Skeletal muscle tissue (tissue), 4 donors: Measurements from ENCODE around the gene LMNTD2. TPM values are rescaled to one million over a fixed set of nuclear protein-coding genes. Genes with fewer than 3 reads are reported as not detected.
"Not testable (repeated sequence)": the region's sequence is repeated elsewhere in the genome, so short reads cannot be mapped to it uniquely, and the experiment has no call there.

ENCODE experiments used
- H3K27ac ChIP-seq: one replicate; pipeline ENCODE4 v1.7.0; 2013; ENCODE audit warnings: mild to moderate bottlenecking, low read depth, low read length, inconsistent platforms
- H3K27me3 ChIP-seq, 3 donors: one replicate each; pipeline ENCODE4 v1.7.0; 2013; ENCODE audit warnings: low read length in 3 of 3; ENCODE audit not compliant: control insufficient read depth in 3 of 3, insufficient read depth in 3 of 3
- H3K36me3 ChIP-seq, 3 donors: one replicate each; pipeline ENCODE4 v1.7.0; 2013; ENCODE audit warnings: low read length in 3 of 3; ENCODE audit not compliant: control insufficient read depth in 3 of 3, insufficient read depth in 3 of 3
- H3K4me1 ChIP-seq, 3 donors: one replicate each; pipeline ENCODE4 v1.7.0; 2013; ENCODE audit warnings: low read length in 3 of 3, mild to moderate bottlenecking in 3 of 3; ENCODE audit not compliant: control insufficient read depth in 3 of 3, insufficient read depth in 3 of 3
- H3K4me3 ChIP-seq, 3 donors: one replicate each; pipeline ENCODE4 v1.7.0; 2013; ENCODE audit warnings: low read length in 3 of 3
- H3K9ac ChIP-seq, 3 donors: one replicate each; pipeline ENCODE4 v1.7.0; 2013; ENCODE audit warnings: low read length in 3 of 3, mild to moderate bottlenecking in 3 of 3, moderate library complexity in 2 of 3, low read depth in 1 of 3
- H3K9me3 ChIP-seq, 3 donors: one replicate each; pipeline ENCODE4 v1.7.0; 2013; ENCODE audit warnings: low read length in 3 of 3; ENCODE audit not compliant: control insufficient read depth in 3 of 3
- total RNA-seq: library from RNA; depleted of rRNA; stranded (reverse); fragments of >200 nt; gene quantifications from one replicate; pipeline ENCODE4 v1.2.3, GENCODE V29; 2014
- donor health status: Osteomylitis.

The LMNTD2 gene
- total RNA-seq, 1 donor from 2014 or later: under 0.01 TPM

GRCh38 chr11:528166-528814 lies 32.2 kb downstream of the LMNTD2 start:
- peak overlapping the region in 1 of 3 donors; percentile 56 for H3K4me3 ChIP-seq
- peaks cover 14 to 20% (median 15%) of the 10 kb centered on the region in 3 donors for H3K36me3 ChIP-seq
- peaks cover 7 to 21% (median 15%) of the 10 kb centered on the region in 3 donors for H3K4me1 ChIP-seq
- H3K9ac ChIP-seq: peak overlapping the region in 1 of 3 donors; percentile 74
- H3K27ac ChIP-seq: no peak overlapping the region
- H3K27me3 ChIP-seq: no peaks in the 10 kb centered on the region
- H3K9me3 ChIP-seq: no peaks in the 10 kb centered on the region

GRCh38 chr11:526192-526591 lies 34.3 kb downstream of the LMNTD2 start:
- Histone ChIP-seq H3K27ac (no peak overlapping the region), H3K27me3 (no peaks in the 10 kb centered on the region), H3K4me3 (no peak overlapping the region), H3K9ac (no peak overlapping the region), H3K9me3 (no peaks in the 10 kb centered on the region), H3K36me3 (peaks cover 0 to under 1% (median under 1%) of the 10 kb centered on the region in 3 donors), H3K4me1 (peaks cover 7 to 15% (median 13%) of the 10 kb centered on the region in 3 donors)

- peaks cover 0 to 4% (median 2%) of the 10 kb centered on the region in 3 donors for H3K4me1 ChIP-seq
- H3K36me3 ChIP-seq: no peaks in the 10 kb centered on the region
- no peak overlapping the region for H3K4me3 ChIP-seq
- no peaks in the 10 kb centered on the region for H3K9me3 ChIP-seq
- H3K27ac ChIP-seq: no peak overlapping the region
- H3K27me3 ChIP-seq: no peaks in the 10 kb centered on the region
- no peak overlapping the region for H3K9ac ChIP-seq
Measured at GRCh38 chr11:521177-521688, 39.3 kb downstream of the LMNTD2 start.

- no peak overlapping the region for H3K4me3 ChIP-seq
- peaks cover 0 to 4% (median 2%) of the 10 kb centered on the region in 3 donors for H3K4me1 ChIP-seq
- H3K9ac ChIP-seq: no peak overlapping the region
- no peaks in the 10 kb centered on the region for H3K9me3 ChIP-seq
- H3K27me3 ChIP-seq: no peaks in the 10 kb centered on the region
- H3K27ac ChIP-seq: no peak overlapping the region
- no peaks in the 10 kb centered on the region for H3K36me3 ChIP-seq
Measured at GRCh38 chr11:520428-521176, 39.9 kb downstream of the LMNTD2 start.

GRCh38 chr11:518463-519202 lies 41.9 kb downstream of the LMNTD2 start:
- peak overlapping the region; percentile 88 for H3K27ac ChIP-seq
- no peaks in the 10 kb centered on the region for H3K9me3 ChIP-seq
- no peaks in the 10 kb centered on the region for H3K27me3 ChIP-seq
- H3K36me3 ChIP-seq: no peaks in the 10 kb centered on the region
- H3K9ac ChIP-seq: peak overlapping the region in 2 of 3 donors; percentile 14 to 50
- H3K4me3 ChIP-seq: peak overlapping the region; percentile 43 to 45 (median 44)
- peaks cover 0 to 4% (median 2%) of the 10 kb centered on the region in 3 donors for H3K4me1 ChIP-seq

GRCh38 chr11:516918-517685 lies 43.4 kb downstream of the LMNTD2 start:
- not testable (repeated sequence) for H3K9me3 ChIP-seq, H3K9ac ChIP-seq, H3K4me3 ChIP-seq, H3K4me1 ChIP-seq, H3K27me3 ChIP-seq, H3K36me3 ChIP-seq, H3K27ac ChIP-seq

GRCh38 chr11:516400-516799 lies 44.1 kb downstream of the LMNTD2 start:
- Histone ChIP-seq H3K4me1 (peaks cover 0 to 4% (median 2%) of the 10 kb centered on the region in 3 donors), H3K27ac (no peak overlapping the region), H3K9ac (no peak overlapping the region), H3K9me3 (no peaks in the 10 kb centered on the region), H3K27me3 (no peaks in the 10 kb centered on the region), H3K36me3 (peaks cover 0 to 5% (median 0%) of the 10 kb centered on the region in 3 donors), H3K4me3 (no peak overlapping the region)

GRCh38 chr11:515131-515530 lies 45.4 kb downstream of the LMNTD2 start:
- Histone ChIP-seq H3K4me3 (no peak overlapping the region), H3K27ac (no peak overlapping the region), H3K4me1 (peaks cover 0 to 4% (median 2%) of the 10 kb centered on the region in 3 donors), H3K27me3 (no peaks in the 10 kb centered on the region), H3K36me3 (peaks cover 0 to 6% (median 0%) of the 10 kb centered on the region in 3 donors), H3K9ac (no peak overlapping the region), H3K9me3 (no peaks in the 10 kb centered on the region)

- Histone ChIP-seq H3K9me3 (no peaks in the 10 kb centered on the region), H3K36me3 (peaks cover 0 to 6% (median 3%) of the 10 kb centered on the region in 3 donors), H3K9ac (no peak overlapping the region), H3K27me3 (no peaks in the 10 kb centered on the region), H3K27ac (no peak overlapping the region), H3K4me3 (no peak overlapping the region), H3K4me1 (peaks cover 0 to 4% (median 2%) of the 10 kb centered on the region in 3 donors)
Measured at GRCh38 chr11:514606-515005, 45.9 kb downstream of the LMNTD2 start.
